H1 (cell line): Measurements from ENCODE around the gene RALGAPA1. TPM values are rescaled to one million over a fixed set of nuclear protein-coding genes. Genes with fewer than 3 reads are reported as not detected.

ENCODE experiments used
- CTCF ChIA-PET: fragments of 300-600 bp; sonication (Branson Sonifier 250); formaldehyde crosslinking; loops from one replicate; lab custom pipeline; 2021; ENCODE audit not compliant: partially characterized antibody; lab: Charles Lee
- POLR2A ChIA-PET: fragments of 300-600 bp; sonication (Branson Sonifier 250); formaldehyde crosslinking; loops from one replicate; lab custom pipeline; 2021; ENCODE audit warnings: inconsistent platforms; ENCODE audit not compliant: partially characterized antibody; lab: Charles Lee
- DNase-seq, 2 experiments: peaks; one replicate each; pipeline versions ENCODE4 v3.0.0 to v3.0.0-alpha.2; 2010 to 2022; ENCODE audit warnings: low spot score in 2 of 2, low read depth in 1 of 2, mixed read lengths in 1 of 2
- FAIRE-seq: peaks from 2 replicates; lab custom pipeline; 2011; peaks lifted over from hg19 to GRCh38; lab: Jason Lieb, UNC
- H2AFZ ChIP-seq: 2 replicates; pipeline ENCODE4 v1.8.1; 2012; ENCODE audit warnings: low read length, inconsistent platforms
- H2AK5ac ChIP-seq: 2 replicates; pipeline ENCODE4 v1.6.1; 2013; ENCODE audit warnings: low read depth, low read length
- H2BK120ac ChIP-seq: replicated peaks from 2 replicates; pipeline ENCODE3; 2013; ENCODE audit warnings: low read depth, low read length, inconsistent platforms
- H2BK12ac ChIP-seq: 2 replicates; pipeline ENCODE4 v1.6.1; 2013; ENCODE audit warnings: low read depth, low read length
- H2BK15ac ChIP-seq: 2 replicates; pipeline ENCODE4 v1.6.1; 2013; ENCODE audit warnings: low read length
- H2BK20ac ChIP-seq: 2 replicates; pipeline ENCODE4 v1.6.1; 2013; ENCODE audit warnings: low read length
- H2BK5ac ChIP-seq: 2 replicates; pipeline ENCODE4 v1.6.1; 2013; ENCODE audit warnings: low read depth, low read length
- H3K14ac ChIP-seq: 2 replicates; pipeline ENCODE4 v1.6.1; 2013; ENCODE audit warnings: inconsistent platforms; ENCODE audit not compliant: insufficient read length
- H3K18ac ChIP-seq: 2 replicates; pipeline ENCODE4 v1.6.1; 2013; ENCODE audit warnings: low read length; ENCODE audit errors: extremely low read depth
- H3K23ac ChIP-seq: 2 replicates; pipeline ENCODE4 v1.6.1; 2013; ENCODE audit warnings: inconsistent platforms; ENCODE audit not compliant: insufficient read length
- H3K23me2 ChIP-seq: 2 replicates; pipeline ENCODE4 v1.6.1; 2013; ENCODE audit warnings: low read depth, low read length
- H3K27ac ChIP-seq: 2 replicates; pipeline ENCODE4 v1.6.1; 2011; ENCODE audit warnings: low read depth, low read length, inconsistent platforms
- H3K27me3 ChIP-seq, 4 experiments: replicated peaks in 1 of 4; 1 replicate in 1 of 4; 2 replicates in 3 of 4; pipeline versions ENCODE4 v1.6.1 to v1.8.1; 2011 to 2013; ENCODE audit warnings: low read length in 3 of 4, mild to moderate bottlenecking in 3 of 4, inconsistent platforms in 2 of 4, mixed read lengths in 2 of 4, moderate library complexity in 1 of 4; ENCODE audit not compliant: control insufficient read depth in 3 of 4, insufficient read depth in 3 of 4; ENCODE audit errors: extremely low read depth in 1 of 4
- H3K36me3 ChIP-seq, 4 experiments: 2 replicates each; pipeline versions ENCODE4 v1.6.1 to v1.8.1; 2011 to 2013; ENCODE audit warnings: mild to moderate bottlenecking in 4 of 4, low read length in 3 of 4, moderate library complexity in 2 of 4, control low read depth in 1 of 4, inconsistent platforms in 1 of 4; ENCODE audit not compliant: insufficient read depth in 4 of 4, control insufficient read depth in 2 of 4
- H3K4ac ChIP-seq: replicated peaks from 2 replicates; pipeline ENCODE3; 2013; ENCODE audit warnings: low read length, low read depth, mixed read lengths, inconsistent platforms; ENCODE audit not compliant: insufficient read length
- H3K4me1 ChIP-seq, 4 experiments: replicated peaks in 1 of 4; 1 replicate in 1 of 4; 2 replicates in 3 of 4; pipeline versions ENCODE4 v1.6.1 to v1.8.1; 2011 to 2013; ENCODE audit warnings: low read length in 3 of 4, inconsistent platforms in 2 of 4, mixed read lengths in 1 of 4; ENCODE audit not compliant: insufficient read depth in 4 of 4, control insufficient read depth in 3 of 4
- H3K4me2 ChIP-seq, 2 experiments: 2 replicates each; pipeline versions ENCODE4 v1.6.1 to v1.8.1; 2011 to 2013; ENCODE audit warnings: low read depth in 2 of 2, low read length in 2 of 2, control low read depth in 1 of 2, inconsistent platforms in 1 of 2, mild to moderate bottlenecking in 1 of 2; ENCODE audit not compliant: insufficient read depth in 1 of 2
- H3K4me3 ChIP-seq, 4 experiments: fragments of 200-600, 300-600 bp in 1 of 4; sonication (generic), shearing (Covaris generic), sonication (Bioruptor Twin) in 1 of 4; 2 replicates each; pipeline versions ENCODE4 v1.5.1 to v1.8.1; 2011 to 2016; ENCODE audit warnings: low read length in 4 of 4, low read depth in 3 of 4, control low read depth in 2 of 4, inconsistent platforms in 2 of 4, mild to moderate bottlenecking in 2 of 4, mixed read lengths in 1 of 4, moderate library complexity in 1 of 4; ENCODE audit not compliant: insufficient read depth in 2 of 4; ENCODE audit errors: extremely low read depth in 1 of 4
- H3K56ac ChIP-seq: replicated peaks from 2 replicates; pipeline ENCODE3; 2013; ENCODE audit warnings: low read depth, mild to moderate bottlenecking, mixed read lengths, low read length, inconsistent platforms; ENCODE audit not compliant: insufficient read length
- H3K79me1 ChIP-seq: 2 replicates; pipeline ENCODE4 v1.6.1; 2013; ENCODE audit warnings: low read depth, low read length, control low read depth
- H3K79me2 ChIP-seq, 2 experiments: 2 replicates each; pipeline versions ENCODE4 v1.6.1 to v1.8.1; 2012 to 2013; ENCODE audit warnings: low read length in 2 of 2, mild to moderate bottlenecking in 2 of 2, inconsistent platforms in 1 of 2; ENCODE audit not compliant: insufficient read depth in 2 of 2, control insufficient read depth in 1 of 2
- H3K9ac ChIP-seq, 4 experiments: replicated peaks in 1 of 4; 1 replicate in 1 of 4; 2 replicates in 3 of 4; pipeline versions ENCODE4 v1.6.1 to v1.8.1; 2011 to 2013; ENCODE audit warnings: low read depth in 3 of 4, low read length in 3 of 4, control low read depth in 2 of 4, mild to moderate bottlenecking in 2 of 4, moderate library complexity in 2 of 4, inconsistent platforms in 1 of 4; ENCODE audit errors: extremely low read depth in 1 of 4
- H3K9me3 ChIP-seq, 2 experiments: 2 replicates each; pipeline versions ENCODE4 v1.6.1 to v1.8.1; 2012 to 2013; ENCODE audit warnings: mild to moderate bottlenecking in 2 of 2, moderate library complexity in 2 of 2, control low read depth in 1 of 2, inconsistent platforms in 1 of 2, low read depth in 1 of 2, low read length in 1 of 2, mixed read lengths in 1 of 2; ENCODE audit not compliant: insufficient read depth in 2 of 2
- H4K20me1 ChIP-seq, 2 experiments: replicated peaks in 1 of 2; 2 replicates each; pipeline versions ENCODE3 to v1.8.1; 2011 to 2013; ENCODE audit warnings: inconsistent platforms in 2 of 2, low read length in 2 of 2, mild to moderate bottlenecking in 1 of 2; ENCODE audit not compliant: insufficient read depth in 2 of 2, control insufficient read depth in 1 of 2
- H4K5ac ChIP-seq: 2 replicates; pipeline ENCODE4 v1.6.1; 2013; ENCODE audit warnings: low read length, low read depth, mixed read lengths, inconsistent platforms; ENCODE audit not compliant: insufficient read length
- H4K8ac ChIP-seq: 2 replicates; pipeline ENCODE4 v1.8.0; 2013; ENCODE audit warnings: mild to moderate bottlenecking, moderate library complexity, low read length, inconsistent platforms; ENCODE audit not compliant: insufficient read depth; ENCODE audit errors: extremely low read depth
- H4K91ac ChIP-seq: replicated peaks from 2 replicates; pipeline ENCODE3; 2013; ENCODE audit warnings: low read length, mixed read lengths, inconsistent platforms; ENCODE audit not compliant: insufficient read length
- GABPA ChIP-seq: IDR thresholded peaks from 2 replicates; pipeline ENCODE4 v1.6.1; 2011; ENCODE audit warnings: mild to moderate bottlenecking, low read length, moderate library complexity, borderline replicate concordance; ENCODE audit not compliant: insufficient read depth
- WGBS, 2 experiments: shearing (Covaris generic) in 1 of 2; methylation state at CpG; one replicate each; pipeline versions ENCODE4 v1.1.6 to v1.1.7; 2013 to 2015; ENCODE audit warnings: low lambda C conversion rate in 2 of 2, mixed read lengths in 2 of 2, inconsistent platforms in 1 of 2, low coverage in 1 of 2, missing lambda C conversion rate in 1 of 2; ENCODE audit not compliant: insufficient replicate concordance in 2 of 2, insufficient coverage in 1 of 2, insufficient read length in 1 of 2; ENCODE audit errors: extremely low coverage in 1 of 2, missing lambda C conversion rate in 1 of 2; 5-methylcytosine and 5-hydroxymethylcytosine counted together
- polyA plus RNA-seq, 7 experiments: library from polyadenylated mRNA; depleted of rRNA in 3 of 7; stranded (reverse) in 5 of 7; unstranded in 2 of 7; fragments of >200 nt in 5 of 7; fragments of 200-250 nt in 2 of 7; gene quantifications; 1 replicate in 5 of 7; 2 replicates in 1 of 7; 4 replicates in 1 of 7; pipeline versions ENCODE4 v1.2.1 to v1.2.3, GENCODE V29; 2011 to 2013; ENCODE audit warnings: missing spikeins in 2 of 7, mixed read lengths in 2 of 7
- total RNA-seq: library from RNA; stranded (reverse); fragmentation: NEBNext Ultra II Directional; extraction: Animal tissue kit (Norgen Biotek cat#: 25700); gene quantifications from 2 replicates; pipeline ENCODE4 v1.2.1, GENCODE V29; 2021

The RALGAPA1 gene
- total and polyA plus RNA-seq, 2 of the 8 experiments (the other 6 are each of a cell fraction or from before 2014, with no cell fraction given): 4.2 to 26.7 TPM

DNA sequence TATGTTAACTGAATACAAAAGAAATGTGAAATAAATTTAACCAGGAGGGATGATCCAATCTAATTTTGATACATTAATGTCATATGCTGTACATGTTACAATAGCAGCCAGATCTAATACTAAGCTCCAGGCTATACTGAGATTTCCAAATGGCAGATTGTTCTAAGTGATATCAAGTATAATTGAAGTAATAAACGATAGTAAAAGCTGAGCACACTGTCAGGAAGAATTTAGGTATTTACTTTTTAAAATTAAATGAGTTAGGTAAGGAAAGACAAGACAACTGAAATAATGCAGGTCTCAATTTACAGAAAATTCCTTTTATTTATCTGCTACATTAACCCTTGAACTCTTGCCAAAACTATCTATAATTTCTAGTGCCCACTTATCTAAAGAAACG is 235.2 kb downstream of the RALGAPA1 start:
- Histone ChIP-seq H3K27ac (no peak overlapping the region), H4K91ac (no peak overlapping the region), H4K8ac (no peak overlapping the region; the same call in 1 of the 2 replicates), H3K4me2 (no peak overlapping the region), H2AK5ac (no peak overlapping the region), H2BK12ac (no peak overlapping the region), H3K36me3 (no peaks in the 10 kb centered on the region), H2BK15ac (no peak overlapping the region), H3K9ac (no peak overlapping the region), H3K23me2 (no peaks in the 10 kb centered on the region), H3K27me3 (no peaks in the 10 kb centered on the region), H4K5ac (no peak overlapping the region), H3K9me3 (no peaks in the 10 kb centered on the region), H2AFZ (no peak overlapping the region), H3K23ac (no peak overlapping the region), H3K56ac (no peak overlapping the region), H3K4me3 (no peak overlapping the region), H2BK5ac (no peak overlapping the region), H4K20me1 (no peaks in the 10 kb centered on the region), H2BK20ac (no peak overlapping the region), H2BK120ac (no peak overlapping the region), H3K79me1 (no peaks in the 10 kb centered on the region), H3K18ac (no peak overlapping the region), H3K4me1 (no peaks in the 10 kb centered on the region), H3K79me2 (no peaks in the 10 kb centered on the region), H3K14ac (no peak overlapping the region), H3K4ac (no peak overlapping the region)
- no peak for FAIRE-seq
- no peak for DNase-seq
- CTCF ChIA-PET: no interaction called here
- WGBS, 2 experiments: 87% methylated on average over 2 of the region's 2 CpGs; no CpG with 5 or more reads in 1 of the 2 experiments
- POLR2A ChIA-PET: no interaction called here
- no peak for TF ChIP-seq GABPA
